Measurements from ENCODE around the gene LPIN3. TPM values are rescaled to one million over a fixed set of nuclear protein-coding genes. Genes with fewer than 3 reads are reported as not detected.

Gene LPIN3
- total RNA-seq, 1 donor from 2014 or later = 1.2 TPM

DNA sequence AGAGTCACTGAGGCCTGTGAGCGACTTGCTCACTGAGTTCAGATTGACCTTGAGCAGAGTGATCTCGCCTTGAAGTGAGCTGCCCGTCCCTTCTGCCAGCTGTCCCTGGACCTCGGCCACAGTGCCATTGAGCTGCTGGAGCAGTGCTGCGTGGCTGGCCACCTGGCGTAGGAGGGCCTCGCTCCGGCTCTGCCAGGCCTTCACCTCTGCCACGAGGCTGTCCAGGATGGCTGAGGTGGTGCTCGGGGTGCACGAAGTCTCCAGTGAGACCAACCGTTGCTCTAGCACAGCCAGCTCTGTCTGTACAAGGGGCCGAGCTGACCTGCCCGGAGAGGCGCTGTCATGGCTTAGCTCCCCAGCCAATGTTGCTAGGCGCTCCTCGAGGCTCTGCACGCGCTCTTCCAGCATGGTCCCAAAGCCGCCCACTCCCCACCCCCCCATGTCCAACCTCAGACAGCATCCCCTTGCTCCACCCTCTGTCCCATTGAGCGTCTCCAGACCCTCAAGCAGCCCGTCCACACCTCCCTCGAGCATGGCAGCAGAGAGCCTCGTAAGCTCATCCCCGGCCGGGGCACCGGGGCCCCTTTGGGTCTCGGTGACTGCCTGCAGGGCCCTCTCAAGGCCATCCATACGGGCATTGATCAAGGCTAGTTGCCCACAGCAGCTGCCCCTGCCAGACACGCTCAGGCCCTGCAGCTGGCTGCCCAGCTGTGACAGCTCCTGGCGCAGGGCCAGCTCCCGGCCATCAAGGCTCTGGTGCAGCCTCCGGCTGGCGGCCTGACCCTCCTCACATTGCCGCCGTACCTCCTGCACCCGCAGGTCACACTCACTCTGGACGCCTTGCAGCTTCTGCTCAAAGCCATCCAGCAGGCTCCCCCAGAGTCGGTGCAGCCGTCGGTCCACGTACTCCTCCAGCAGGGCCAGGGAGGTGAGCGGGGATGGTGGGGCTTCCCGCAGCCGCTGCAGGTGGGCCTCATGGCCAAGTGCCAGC is 21.4 kb downstream of the LPIN3 start:
- H3K9me3 Mint-ChIP-seq = no peaks in the 10 kb centered on the region

DNA sequence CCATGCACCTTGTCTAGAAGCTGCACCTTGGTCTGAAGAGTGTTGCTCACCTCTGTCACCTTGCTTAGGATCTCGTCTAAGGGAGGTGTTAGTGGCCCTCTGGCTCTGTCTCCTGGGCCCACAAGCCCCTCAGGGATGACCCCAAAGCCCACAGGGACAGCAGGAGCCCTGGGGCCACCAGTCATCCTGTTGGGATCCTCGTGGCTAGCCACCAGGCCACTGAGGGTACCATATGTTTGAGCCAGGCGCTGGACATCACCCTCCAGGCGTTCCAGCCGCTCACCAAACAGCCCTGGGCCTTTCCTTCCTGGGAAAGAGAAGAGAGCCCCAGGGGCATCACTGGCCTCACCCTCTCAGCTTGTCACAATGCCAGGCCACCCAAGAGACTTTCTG is 22.1 kb downstream of the LPIN3 start:
- Mint-ChIP-seq H3K27me3 (peaks cover 21% of the 10 kb centered on the region), H3K9me3 (no peaks in the 10 kb centered on the region), H3K36me3 (ENCODE audit: low read depth) (no peaks in the 10 kb centered on the region), H3K4me3 (no peak overlapping the region), H3K4me1 (no peaks in the 10 kb centered on the region), H3K27ac (no peak overlapping the region)
- no peak for DNase-seq
- intact Hi-C loops (cut with micrococcal nuclease) = no loop called here

More for the DNA sequence above, 21.4 kb downstream of the LPIN3 start:
- Mint-ChIP-seq H3K4me3 (no peak overlapping the region), H3K36me3 (ENCODE audit: low read depth) (no peaks in the 10 kb centered on the region), H3K27ac (no peak overlapping the region), H3K27me3 (peaks cover 14% of the 10 kb centered on the region), H3K4me1 (no peaks in the 10 kb centered on the region)
- no peak for DNase-seq
- intact Hi-C loops (cut with micrococcal nuclease) = no loop called here

- no peak for DNase-seq
- H3K27ac Mint-ChIP-seq = no peak overlapping the region
- H3K4me3 Mint-ChIP-seq = no peak overlapping the region
- H3K4me1 Mint-ChIP-seq = no peaks in the 10 kb centered on the region
- H3K9me3 Mint-ChIP-seq = no peaks in the 10 kb centered on the region
- intact Hi-C loops (cut with micrococcal nuclease) = no loop called here
- peaks cover 27% of the 10 kb centered on the region for H3K27me3 Mint-ChIP-seq
- H3K36me3 Mint-ChIP-seq (ENCODE audit: low read depth) = no peaks in the 10 kb centered on the region
Measured at GRCh38 chr20:41363601-41364000, 23.0 kb downstream of the LPIN3 start.

DNA sequence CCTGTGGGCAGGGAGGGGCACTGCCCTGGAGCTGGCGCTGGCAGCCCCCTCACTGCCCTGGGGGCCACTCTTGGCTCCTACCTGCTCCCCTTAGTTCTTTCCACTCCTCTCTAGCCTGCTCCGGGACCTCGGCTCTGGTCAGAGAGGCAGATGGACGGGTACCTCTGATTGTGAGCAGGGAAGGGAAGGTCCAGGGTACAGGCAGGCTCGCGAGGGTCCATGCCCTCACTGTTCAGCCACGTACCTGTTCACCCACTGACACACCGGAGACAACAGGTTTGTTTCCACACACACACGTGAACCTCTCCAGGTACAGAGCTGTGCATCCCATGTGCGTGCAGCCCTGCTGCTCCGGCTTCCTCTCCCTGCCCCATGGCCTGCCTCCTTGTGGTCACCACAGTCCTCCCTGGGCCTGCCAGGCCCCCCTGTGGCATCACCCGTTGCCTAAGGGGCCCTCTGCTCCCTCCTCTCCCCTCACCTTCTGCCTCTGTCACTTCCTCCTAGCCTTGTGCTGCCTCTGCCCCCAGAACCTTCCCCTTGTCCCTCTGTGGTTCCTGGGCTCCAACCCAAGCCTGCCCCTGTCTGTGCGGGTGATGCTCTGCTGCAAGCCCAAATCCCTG is 23.7 kb downstream of the LPIN3 start:
- Mint-ChIP-seq H3K4me3 (no peak overlapping the region), H3K27me3 (peaks cover 32% of the 10 kb centered on the region), H3K9me3 (no peaks in the 10 kb centered on the region), H3K36me3 (ENCODE audit: low read depth) (no peaks in the 10 kb centered on the region), H3K27ac (no peak overlapping the region), H3K4me1 (no peaks in the 10 kb centered on the region)
- DNase-seq = no peak
- intact Hi-C loops (cut with micrococcal nuclease) = no loop called here

DNA sequence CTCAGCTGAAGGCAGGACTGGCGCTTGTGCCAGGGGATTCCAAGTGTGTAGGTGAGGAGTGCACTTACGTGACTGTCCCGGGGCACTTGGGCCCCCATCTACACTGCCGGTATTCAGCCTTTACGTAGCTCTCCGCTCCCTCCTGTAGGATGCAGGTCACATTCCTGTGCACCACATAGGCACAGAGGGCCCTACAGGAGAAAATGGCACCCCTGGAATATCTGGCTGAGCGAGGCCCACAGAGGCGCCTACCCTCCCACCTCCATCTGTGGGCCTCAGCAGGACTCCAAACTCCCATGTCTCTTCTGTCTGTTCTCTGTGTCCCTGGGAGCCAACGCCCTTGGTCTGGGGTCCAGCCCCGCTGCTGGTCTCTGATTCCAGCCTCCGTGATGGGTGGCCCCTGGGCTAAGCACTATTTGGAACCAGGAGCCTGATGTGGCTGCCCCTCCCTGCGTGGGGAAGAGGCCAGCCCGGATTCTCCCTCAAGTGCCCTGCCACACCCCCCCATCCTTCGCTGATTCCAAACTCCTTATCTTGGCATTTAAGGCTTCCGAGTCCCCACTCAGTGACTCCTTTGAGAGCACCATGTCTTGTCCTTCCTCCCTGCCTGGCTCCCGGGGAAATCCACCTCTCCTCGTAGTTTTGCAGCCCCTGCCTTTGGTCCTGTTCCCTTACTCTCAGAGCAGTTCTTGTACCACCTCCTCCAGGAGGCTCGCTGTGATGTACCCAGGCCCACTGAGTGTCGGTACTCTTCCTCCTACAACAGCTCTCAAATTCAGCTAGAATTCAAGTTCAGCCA is 24.5 kb downstream of the LPIN3 start:
- Mint-ChIP-seq H3K9me3 (no peaks in the 10 kb centered on the region), H3K36me3 (ENCODE audit: low read depth) (no peaks in the 10 kb centered on the region), H3K27ac (no peak overlapping the region), H3K27me3 (peaks cover 33% of the 10 kb centered on the region), H3K4me3 (peak overlapping the region; percentile 7), H3K4me1 (no peaks in the 10 kb centered on the region)
- no peak for DNase-seq
- intact Hi-C loops (cut with micrococcal nuclease) = no loop called here

DNA sequence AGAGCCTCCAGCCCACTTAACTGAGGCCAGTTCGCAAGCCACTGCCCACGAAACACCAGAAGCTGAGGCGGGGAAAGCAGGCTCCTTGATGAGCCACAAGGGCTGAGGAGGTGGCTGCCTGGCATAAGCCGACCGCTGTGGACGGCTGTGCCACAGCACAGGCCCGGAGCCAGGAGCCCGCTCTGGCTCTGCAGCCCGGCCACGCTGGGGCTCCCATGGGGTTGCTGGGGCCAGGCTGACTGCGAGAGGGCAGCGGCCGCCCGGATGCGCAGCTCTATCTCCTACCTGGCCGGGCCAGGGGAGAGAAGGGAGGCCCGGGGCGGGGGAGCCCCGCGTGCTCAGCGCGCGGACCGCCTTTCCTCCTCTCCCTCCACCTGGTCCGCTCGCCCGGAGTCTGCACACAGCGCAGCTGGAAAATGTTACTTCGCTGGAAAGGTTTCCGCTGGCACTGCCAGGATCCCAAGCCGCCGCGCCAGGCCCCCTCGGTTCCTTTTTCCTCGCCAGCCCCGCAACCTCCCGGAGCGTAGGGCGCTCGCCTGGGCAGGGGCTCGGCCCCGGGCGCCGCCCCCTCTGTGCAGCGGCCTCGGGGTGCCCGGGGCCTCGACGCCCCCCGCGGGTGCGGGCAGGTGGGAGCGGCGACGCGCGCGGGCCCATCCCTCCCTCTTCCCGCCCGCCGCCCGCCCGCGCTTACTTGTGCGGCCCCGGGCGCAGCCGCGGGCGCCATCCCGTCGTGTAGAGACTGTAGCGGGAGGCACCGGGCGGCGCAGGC is 25.3 kb downstream of the LPIN3 start:
- Mint-ChIP-seq H3K4me3 (peak overlapping the region; percentile 7), H3K27ac (no peak overlapping the region), H3K27me3 (peaks cover 33% of the 10 kb centered on the region), H3K36me3 (ENCODE audit: low read depth) (no peaks in the 10 kb centered on the region), H3K9me3 (no peaks in the 10 kb centered on the region), H3K4me1 (no peaks in the 10 kb centered on the region)
- no peak for DNase-seq
- intact Hi-C loops (cut with micrococcal nuclease) = no loop called here

GRCh38 chr20:41366546-41367392 is 26.1 kb downstream of the LPIN3 start, which contains the start of gene EMILIN3:
Gene EMILIN3 (minus strand): TSS chr20:41366818. CDS start chr20:41366634, 184 bp downstream.
- intact Hi-C loops (cut with micrococcal nuclease) = no loop called here
- no peak for DNase-seq
- Mint-ChIP-seq H3K36me3 (ENCODE audit: low read depth) (no peaks in the 10 kb centered on the region), H3K9me3 (no peaks in the 10 kb centered on the region), H3K27ac (no peak within 1 kb of the TSS), H3K4me3 (peak within 1 kb of the TSS; percentile 64), H3K27me3 (peaks cover 33% of the 10 kb centered on the region), H3K4me1 (no peaks in the 10 kb centered on the region)

- Mint-ChIP-seq H3K27ac (no peak overlapping the region), H3K36me3 (ENCODE audit: low read depth) (no peaks in the 10 kb centered on the region), H3K27me3 (peaks cover 33% of the 10 kb centered on the region), H3K4me1 (no peaks in the 10 kb centered on the region), H3K4me3 (peak overlapping the region; percentile 64), H3K9me3 (no peaks in the 10 kb centered on the region)
- intact Hi-C loops (cut with micrococcal nuclease) = no loop called here
- DNase-seq = no peak
Measured at GRCh38 chr20:41367393-41367695, 26.7 kb downstream of the LPIN3 start.

DNA sequence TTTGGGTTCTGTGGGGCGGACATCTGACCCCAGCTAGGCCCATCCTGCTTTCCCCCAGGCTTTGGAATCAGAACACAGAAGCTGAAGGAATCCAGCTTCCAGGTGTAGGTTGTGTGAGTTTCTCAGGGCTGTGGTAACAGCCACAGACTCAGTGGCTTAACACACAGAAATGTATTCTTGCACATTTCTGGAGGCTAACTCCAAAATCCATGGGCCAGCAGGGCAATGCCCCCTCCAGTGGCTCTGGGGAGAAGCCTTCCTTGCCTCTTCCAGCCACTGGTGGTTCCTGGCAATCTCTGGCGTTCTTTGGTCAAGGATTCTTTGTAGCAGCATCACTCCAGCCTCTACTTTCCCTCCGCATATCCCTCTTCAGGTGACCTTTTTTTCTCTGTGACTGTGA is 27.3 kb downstream of the LPIN3 start:
- Mint-ChIP-seq H3K4me3 (no peak overlapping the region), H3K9me3 (no peaks in the 10 kb centered on the region)
- intact Hi-C loops (cut with micrococcal nuclease) = no loop called here

GRCh38 chr20:41369673-41370072 is 29.1 kb downstream of the LPIN3 start:
- H3K4me3 Mint-ChIP-seq = no peak overlapping the region
- no peaks in the 10 kb centered on the region for H3K4me1 Mint-ChIP-seq
- no peaks in the 10 kb centered on the region for H3K36me3 Mint-ChIP-seq (ENCODE audit: low read depth)
- no peak for DNase-seq
- H3K27ac Mint-ChIP-seq = no peak overlapping the region
- peaks cover 33% of the 10 kb centered on the region for H3K27me3 Mint-ChIP-seq
- no peaks in the 10 kb centered on the region for H3K9me3 Mint-ChIP-seq
- intact Hi-C loops (cut with micrococcal nuclease) = no loop called here

More for the DNA sequence above, 27.3 kb downstream of the LPIN3 start:
- no peak for DNase-seq
- Mint-ChIP-seq H3K27ac (no peak overlapping the region), H3K27me3 (peaks cover 33% of the 10 kb centered on the region), H3K4me1 (no peaks in the 10 kb centered on the region), H3K36me3 (ENCODE audit: low read depth) (no peaks in the 10 kb centered on the region)

- H3K4me3 Mint-ChIP-seq = no peak overlapping the region
- no peaks in the 10 kb centered on the region for H3K36me3 Mint-ChIP-seq (ENCODE audit: low read depth)
- H3K9me3 Mint-ChIP-seq = no peaks in the 10 kb centered on the region
- no peaks in the 10 kb centered on the region for H3K4me1 Mint-ChIP-seq
- intact Hi-C loops (cut with micrococcal nuclease) = no loop called here
- H3K27me3 Mint-ChIP-seq = peaks cover 28% of the 10 kb centered on the region
- DNase-seq = no peak
- H3K27ac Mint-ChIP-seq = no peak overlapping the region
Measured at GRCh38 chr20:41370176-41370575, 29.6 kb downstream of the LPIN3 start.

GRCh38 chr20:41371371-41371770 is 30.8 kb downstream of the LPIN3 start:
- no peaks in the 10 kb centered on the region for H3K36me3 Mint-ChIP-seq (ENCODE audit: low read depth)
- no peak overlapping the region for H3K4me3 Mint-ChIP-seq
- peaks cover 27% of the 10 kb centered on the region for H3K27me3 Mint-ChIP-seq
- DNase-seq = no peak
- H3K9me3 Mint-ChIP-seq = no peaks in the 10 kb centered on the region
- no peak overlapping the region for H3K27ac Mint-ChIP-seq
- intact Hi-C loops (cut with micrococcal nuclease) = no loop called here
- H3K4me1 Mint-ChIP-seq = no peaks in the 10 kb centered on the region
